ENCODE results near the gene TEX2.

TEX2 gene

DNA sequence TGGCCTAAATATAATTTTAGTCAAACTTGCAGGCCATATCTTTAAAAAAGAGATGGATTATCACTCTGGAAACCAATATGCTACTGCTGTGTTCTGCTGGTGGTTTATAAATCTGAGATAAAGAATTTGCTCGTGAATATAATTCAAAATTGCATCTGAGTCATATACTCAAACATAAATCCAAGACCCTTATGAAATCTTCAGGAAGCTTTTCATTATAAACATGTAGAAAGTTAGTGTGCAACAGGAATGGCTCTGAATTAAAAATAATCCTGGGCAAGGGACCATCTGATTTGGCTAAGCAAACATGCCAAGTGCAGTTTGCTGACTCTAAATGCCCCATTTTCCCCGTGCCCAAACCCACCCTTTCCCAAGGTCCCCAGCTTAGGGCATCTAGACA, 57.3 kb downstream of the TEX2 start:
- no peak for DNase-seq
- Mint-ChIP-seq H3K27me3 (no peaks in the 10 kb centered on the region), H3K27ac (no peak overlapping the region), H3K4me3 (no peak overlapping the region), H3K4me1 (ENCODE audit: low read depth in 2 of 2) (peaks cover 6 to 14% of the 10 kb centered on the region in 2 donors), H3K9me3 (no peaks in the 10 kb centered on the region), H3K36me3 (ENCODE audit: insufficient read depth) (no peaks in the 10 kb centered on the region)
- ATAC-seq (replicated peaks) = no peak

DNA sequence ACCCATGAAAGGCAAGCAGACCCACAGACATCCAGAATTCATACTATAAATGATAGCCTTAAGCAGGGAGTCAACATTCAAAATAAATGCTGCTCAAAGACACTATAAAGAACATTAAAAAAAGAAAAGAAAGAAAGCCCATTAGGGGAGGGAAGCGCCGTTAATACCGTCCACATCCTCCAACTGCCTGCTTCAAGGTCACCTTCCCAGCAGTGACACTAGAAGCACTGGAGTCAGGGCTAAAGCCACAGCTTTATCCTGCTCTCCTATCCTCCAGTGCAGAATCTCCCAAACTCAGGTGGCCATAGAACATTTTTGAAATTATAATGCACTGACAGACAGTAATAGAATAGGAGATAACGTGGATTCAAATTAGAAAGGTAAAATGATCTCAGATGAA, 59.4 kb downstream of the TEX2 start:
- Mint-ChIP-seq H3K36me3 (ENCODE audit: insufficient read depth) (no peaks in the 10 kb centered on the region), H3K4me3 (no peak overlapping the region), H3K27me3 (no peaks in the 10 kb centered on the region), H3K27ac (peak overlapping the region in 1 of 2 donors; percentile 22), H3K4me1 (ENCODE audit: low read depth in 2 of 2) (peaks cover 5% of the 10 kb centered on the region in 2 donors), H3K9me3 (no peaks in the 10 kb centered on the region)
- DNase-seq (no peak), ATAC-seq (replicated peaks) (no peak)

- Mint-ChIP-seq H3K36me3 (ENCODE audit: insufficient read depth) (no peaks in the 10 kb centered on the region), H3K4me3 (no peak overlapping the region), H3K4me1 (ENCODE audit: low read depth in 2 of 2) (peaks cover 5% of the 10 kb centered on the region in 2 donors), H3K27me3 (no peaks in the 10 kb centered on the region), H3K27ac (peak overlapping the region in 1 of 2 donors; percentile 22), H3K9me3 (no peaks in the 10 kb centered on the region)
- DNase-seq = no peak
- no peak for ATAC-seq (replicated peaks)
Observed at GRCh38 chr17:64202683-64203344, 60.2 kb downstream of the TEX2 start.

- Mint-ChIP-seq H3K36me3 (ENCODE audit: insufficient read depth) (no peaks in the 10 kb centered on the region), H3K4me1 (ENCODE audit: low read depth in 2 of 2) (peaks cover 5% of the 10 kb centered on the region in 2 donors), H3K9me3 (no peaks in the 10 kb centered on the region), H3K4me3 (no peak overlapping the region), H3K27me3 (no peaks in the 10 kb centered on the region), H3K27ac (no peak overlapping the region)
- ATAC-seq (replicated peaks) = no peak
- no peak for DNase-seq
Observed at GRCh38 chr17:64200080-64201032, 62.7 kb downstream of the TEX2 start.

- Mint-ChIP-seq H3K36me3 (ENCODE audit: insufficient read depth) (no peaks in the 10 kb centered on the region), H3K4me1 (ENCODE audit: low read depth in 2 of 2) (peaks cover 5% of the 10 kb centered on the region in 2 donors), H3K4me3 (no peak overlapping the region), H3K9me3 (no peaks in the 10 kb centered on the region), H3K27ac (no peak overlapping the region), H3K27me3 (no peaks in the 10 kb centered on the region)
- no peak for DNase-seq
- no peak for ATAC-seq (replicated peaks)
Observed at GRCh38 chr17:64198331-64199090, 64.5 kb downstream of the TEX2 start.

- no peaks in the 10 kb centered on the region for H3K27me3 Mint-ChIP-seq
Observed at GRCh38 chr17:64196601-64197000, 66.5 kb downstream of the TEX2 start.

GRCh38 chr17:64193561-64193960, 69.5 kb downstream of the TEX2 start:
- no peak overlapping the region for H3K27ac Mint-ChIP-seq
- ATAC-seq (replicated peaks) = no peak
- no peak overlapping the region for H3K4me3 Mint-ChIP-seq

More at GRCh38 chr17:64196601-64197000, 66.5 kb downstream of the TEX2 start:
- Mint-ChIP-seq H3K4me1 (ENCODE audit: low read depth in 2 of 2) (peaks cover 1 to 5% of the 10 kb centered on the region in 2 donors), H3K4me3 (no peak overlapping the region), H3K27ac (no peak overlapping the region), H3K9me3 (no peaks in the 10 kb centered on the region), H3K36me3 (ENCODE audit: insufficient read depth) (peaks cover 3% of the 10 kb centered on the region)
- ATAC-seq (replicated peaks) (no peak), DNase-seq (no peak)

DNA sequence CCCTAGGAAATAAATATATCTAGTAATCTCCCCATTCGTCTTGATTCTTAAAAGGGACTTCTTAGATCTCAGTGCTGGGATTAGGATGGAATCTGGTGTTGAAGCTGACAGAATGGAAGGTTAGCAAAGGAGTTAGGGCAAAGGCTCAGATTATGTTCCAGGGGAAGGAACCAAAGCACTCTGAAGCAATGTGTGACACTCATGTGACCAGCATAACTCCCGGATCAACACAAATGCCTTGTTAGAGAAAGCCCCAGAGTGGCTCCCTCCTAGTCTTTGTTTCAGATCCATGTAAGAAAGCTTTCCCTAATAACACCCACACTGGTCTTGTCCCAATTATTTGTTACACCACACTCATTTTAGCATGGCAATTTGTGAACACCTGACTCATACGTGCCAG, 70.5 kb downstream of the TEX2 start:
- Mint-ChIP-seq H3K27ac (no peak overlapping the region), H3K4me3 (no peak overlapping the region)

More at GRCh38 chr17:64193561-64193960, 69.5 kb downstream of the TEX2 start:
- Mint-ChIP-seq H3K36me3 (ENCODE audit: insufficient read depth) (peaks cover 7% of the 10 kb centered on the region), H3K27me3 (no peaks in the 10 kb centered on the region), H3K4me1 (ENCODE audit: low read depth in 2 of 2) (no peaks in the 10 kb centered on the region), H3K9me3 (no peaks in the 10 kb centered on the region)
- no peak for DNase-seq

GRCh38 chr17:64190472-64190871, 72.6 kb downstream of the TEX2 start:
- peaks cover 18% of the 10 kb centered on the region for H3K36me3 Mint-ChIP-seq (ENCODE audit: insufficient read depth)
- no peaks in the 10 kb centered on the region for H3K4me1 Mint-ChIP-seq (ENCODE audit: low read depth in 2 of 2)
- H3K27ac Mint-ChIP-seq = no peak overlapping the region
- H3K27me3 Mint-ChIP-seq = no peaks in the 10 kb centered on the region
- ATAC-seq (replicated peaks) (no peak), DNase-seq (no peak)
- no peak overlapping the region for H3K4me3 Mint-ChIP-seq
- H3K9me3 Mint-ChIP-seq = no peaks in the 10 kb centered on the region

More for the DNA sequence above, 70.5 kb downstream of the TEX2 start:
- DNase-seq (no peak), ATAC-seq (replicated peaks) (no peak)
- H3K36me3 Mint-ChIP-seq (ENCODE audit: insufficient read depth) = peaks cover 9% of the 10 kb centered on the region
- H3K4me1 Mint-ChIP-seq (ENCODE audit: low read depth in 2 of 2) = no peaks in the 10 kb centered on the region
- H3K9me3 Mint-ChIP-seq = no peaks in the 10 kb centered on the region
- no peaks in the 10 kb centered on the region for H3K27me3 Mint-ChIP-seq

DNA sequence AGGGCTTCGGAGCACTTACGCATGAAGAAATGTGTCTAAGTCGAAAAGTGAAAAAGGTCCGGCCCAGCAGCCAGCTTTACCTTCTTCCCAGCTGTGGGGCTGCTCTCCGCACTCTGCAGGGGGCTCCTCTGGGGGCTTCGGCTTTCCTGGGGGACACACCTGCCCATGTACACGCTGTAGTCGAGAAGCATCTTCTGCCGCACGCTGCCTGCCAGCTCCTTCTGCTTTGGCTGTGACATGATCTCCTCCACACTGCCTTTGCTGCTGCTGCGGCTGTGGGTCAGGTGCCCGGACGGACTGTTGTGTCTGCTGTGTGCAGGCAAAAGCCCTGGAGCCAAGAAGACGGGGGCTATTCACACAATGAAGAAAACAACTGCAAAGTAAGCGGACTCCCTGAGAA, 75.0 kb downstream of the TEX2 start:
- ATAC-seq (replicated peaks) (no peak), DNase-seq (no peak)
- no peak overlapping the region for H3K4me3 Mint-ChIP-seq
- peaks cover 3 to 8% of the 10 kb centered on the region in 2 donors for H3K4me1 Mint-ChIP-seq (ENCODE audit: low read depth in 2 of 2)
- peaks cover 18% of the 10 kb centered on the region for H3K36me3 Mint-ChIP-seq (ENCODE audit: insufficient read depth)
- H3K27me3 Mint-ChIP-seq = no peaks in the 10 kb centered on the region
- H3K27ac Mint-ChIP-seq = peak overlapping the region in 1 of 2 donors; percentile 29
- no peaks in the 10 kb centered on the region for H3K9me3 Mint-ChIP-seq

DNA sequence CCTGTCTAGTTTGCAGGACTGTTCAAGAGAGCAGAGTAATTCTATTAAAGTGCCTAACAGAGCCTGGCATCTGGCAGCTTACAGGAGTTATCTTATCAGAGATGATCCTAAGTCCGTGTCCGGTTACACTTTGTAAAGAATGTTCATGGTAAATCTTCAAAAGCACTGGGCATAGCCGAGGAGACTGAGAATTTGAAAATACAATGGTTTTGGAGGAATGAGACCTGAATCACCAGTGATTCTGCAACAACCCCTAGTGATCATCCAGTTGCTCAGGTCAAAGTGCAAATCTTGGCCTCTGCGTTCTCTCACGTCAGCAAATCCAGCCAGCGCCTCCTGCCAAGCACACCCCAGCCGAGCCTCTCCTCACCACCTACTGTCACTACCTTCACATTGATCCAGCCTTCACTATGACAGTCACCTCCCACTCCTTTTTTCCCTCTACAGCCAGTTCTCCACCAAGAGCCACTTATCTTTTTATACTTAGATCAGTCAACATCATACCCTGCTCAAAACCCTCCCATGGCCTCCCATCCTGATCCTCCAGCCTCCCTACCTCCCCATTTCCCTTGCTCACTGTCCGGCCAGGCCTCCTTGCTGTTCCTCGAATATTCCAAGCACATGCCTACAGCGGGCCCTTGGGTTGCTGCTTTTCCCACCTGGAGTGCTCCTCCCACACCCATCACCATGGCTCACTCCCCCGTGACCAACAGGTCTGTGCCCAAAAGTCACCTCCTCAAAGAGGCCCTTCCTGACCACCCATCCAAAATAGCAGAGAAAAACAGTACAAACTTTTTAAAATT, 75.8 kb downstream of the TEX2 start:
- no peaks in the 10 kb centered on the region for H3K9me3 Mint-ChIP-seq
- no peak for ATAC-seq (replicated peaks)
- no peak for DNase-seq
- peaks cover 3 to 8% of the 10 kb centered on the region in 2 donors for H3K4me1 Mint-ChIP-seq (ENCODE audit: low read depth in 2 of 2)
- H3K27ac Mint-ChIP-seq = no peak overlapping the region
- no peak overlapping the region for H3K4me3 Mint-ChIP-seq
- no peaks in the 10 kb centered on the region for H3K27me3 Mint-ChIP-seq
- H3K36me3 Mint-ChIP-seq (ENCODE audit: insufficient read depth) = peaks cover 14% of the 10 kb centered on the region

GRCh38 chr17:64186171-64187092, 76.6 kb downstream of the TEX2 start:
- H3K9me3 Mint-ChIP-seq = no peaks in the 10 kb centered on the region
- ATAC-seq (replicated peaks) (no peak), DNase-seq (no peak)
- no peak overlapping the region for H3K27ac Mint-ChIP-seq
- H3K27me3 Mint-ChIP-seq = no peaks in the 10 kb centered on the region
- H3K36me3 Mint-ChIP-seq (ENCODE audit: insufficient read depth) = peaks cover 13% of the 10 kb centered on the region
- peaks cover 3 to 8% of the 10 kb centered on the region in 2 donors for H3K4me1 Mint-ChIP-seq (ENCODE audit: low read depth in 2 of 2)
- no peak overlapping the region for H3K4me3 Mint-ChIP-seq

Data from effector memory CD8-positive, alpha-beta T cell (primary cell).